CD4-positive, alpha-beta memory T cell (primary cell): Measurements from ENCODE around the gene ASIC4. TPM values are rescaled to one million over a fixed set of nuclear protein-coding genes. Genes with fewer than 3 reads are reported as not detected.

Source experiments
- CTCF ChIA-PET: fragments of 350-600 bp; sonication (Branson Sonifier 250); formaldehyde crosslinking; loops from one replicate; lab custom pipeline; 2021; ENCODE audit warnings: inconsistent platforms; ENCODE audit not compliant: partially characterized antibody; lab: Charles Lee
- POLR2A ChIA-PET: fragments of 350-600 bp; sonication (Branson Sonifier 250); formaldehyde crosslinking; loops from one replicate; lab custom pipeline; 2021; ENCODE audit not compliant: partially characterized antibody; lab: Charles Lee
- DNase-seq, 5 donors: peaks; one replicate each; pipeline versions ENCODE4 v3.0.0 to v3.0.0-alpha.2; 2020 to 2022; ENCODE audit warnings: mixed read lengths in 1 of 5
- H3K27ac ChIP-seq: one replicate; pipeline ENCODE4 v1.7.0; 2013; ENCODE audit warnings: low read depth, low read length
- H3K27me3 ChIP-seq: 2 replicates; pipeline ENCODE4 v1.7.0; 2013; ENCODE audit warnings: mild to moderate bottlenecking, low read length, moderate library complexity; ENCODE audit not compliant: insufficient read depth
- H3K36me3 ChIP-seq: 2 replicates; pipeline ENCODE4 v1.7.0; 2013; ENCODE audit warnings: mild to moderate bottlenecking, low read length, moderate library complexity; ENCODE audit not compliant: insufficient read depth
- H3K4me1 ChIP-seq: 2 replicates; pipeline ENCODE4 v1.7.0; 2013; ENCODE audit warnings: mild to moderate bottlenecking, low read length, moderate library complexity; ENCODE audit not compliant: insufficient read depth
- H3K4me3 ChIP-seq, 2 donors: one replicate each; pipeline ENCODE4 v1.7.0; 2013; ENCODE audit warnings: low read length in 2 of 2, mild to moderate bottlenecking in 1 of 2
- H3K9me3 ChIP-seq, 2 donors: one replicate each; pipeline ENCODE4 v1.7.0; 2013; ENCODE audit warnings: low read length in 2 of 2, control low read depth in 1 of 2; ENCODE audit not compliant: control insufficient read depth in 1 of 2
- H3K27ac Mint-ChIP-seq, 7 donors: one replicate each; pipeline ENCODE4 v1.8.0; 2020 to 2021; ENCODE audit warnings: mixed read lengths in 7 of 7, mild to moderate bottlenecking in 6 of 7, inconsistent platforms in 3 of 7, moderate library complexity in 3 of 7
- H3K27me3 Mint-ChIP-seq, 2 donors: one replicate each; pipeline ENCODE4 v1.8.0; 2020 to 2021; ENCODE audit warnings: mixed read lengths in 2 of 2
- H3K36me3 Mint-ChIP-seq, 2 donors: one replicate each; pipeline ENCODE4 v1.8.0; 2020 to 2021; ENCODE audit warnings: mixed read lengths in 2 of 2, inconsistent platforms in 1 of 2, mild to moderate bottlenecking in 1 of 2
- H3K4me1 Mint-ChIP-seq, 4 donors: one replicate each; pipeline ENCODE4 v1.8.0; 2020 to 2021; ENCODE audit warnings: mixed read lengths in 4 of 4, mild to moderate bottlenecking in 1 of 4
- H3K4me3 Mint-ChIP-seq, 8 donors: one replicate each; pipeline ENCODE4 v1.8.0; 2020 to 2021; ENCODE audit warnings: mixed read lengths in 8 of 8, mild to moderate bottlenecking in 7 of 8, moderate library complexity in 6 of 8, inconsistent platforms in 3 of 8
- H3K9me3 Mint-ChIP-seq, 8 donors: one replicate each; pipeline ENCODE4 v1.8.0; 2020 to 2021; ENCODE audit warnings: mixed read lengths in 8 of 8, mild to moderate bottlenecking in 5 of 8, inconsistent platforms in 3 of 8, moderate library complexity in 1 of 8
- intact Hi-C: fragments of 100-400 bp; cut with micrococcal nuclease; formaldehyde crosslinking; loops from one replicate; pipeline ENCODE4 v1.15.1; 2023
- polyA plus RNA-seq, 2 donors: library from polyadenylated mRNA; unstranded; fragments of 300-500 nt; fragmentation: Illumina TruSeq; gene quantifications; one replicate each; pipeline ENCODE4 v1.2.3, GENCODE V29; 2021
- total RNA-seq, 2 experiments: library from RNA; stranded (reverse); gene quantifications; one replicate each; pipeline ENCODE4 v1.2.3, GENCODE V29; 2021

The ASIC4 gene
- total and polyA plus RNA-seq, 4 experiments from 2014 or later, result 0.09 to 0.22 TPM; not detected in 2

DNA sequence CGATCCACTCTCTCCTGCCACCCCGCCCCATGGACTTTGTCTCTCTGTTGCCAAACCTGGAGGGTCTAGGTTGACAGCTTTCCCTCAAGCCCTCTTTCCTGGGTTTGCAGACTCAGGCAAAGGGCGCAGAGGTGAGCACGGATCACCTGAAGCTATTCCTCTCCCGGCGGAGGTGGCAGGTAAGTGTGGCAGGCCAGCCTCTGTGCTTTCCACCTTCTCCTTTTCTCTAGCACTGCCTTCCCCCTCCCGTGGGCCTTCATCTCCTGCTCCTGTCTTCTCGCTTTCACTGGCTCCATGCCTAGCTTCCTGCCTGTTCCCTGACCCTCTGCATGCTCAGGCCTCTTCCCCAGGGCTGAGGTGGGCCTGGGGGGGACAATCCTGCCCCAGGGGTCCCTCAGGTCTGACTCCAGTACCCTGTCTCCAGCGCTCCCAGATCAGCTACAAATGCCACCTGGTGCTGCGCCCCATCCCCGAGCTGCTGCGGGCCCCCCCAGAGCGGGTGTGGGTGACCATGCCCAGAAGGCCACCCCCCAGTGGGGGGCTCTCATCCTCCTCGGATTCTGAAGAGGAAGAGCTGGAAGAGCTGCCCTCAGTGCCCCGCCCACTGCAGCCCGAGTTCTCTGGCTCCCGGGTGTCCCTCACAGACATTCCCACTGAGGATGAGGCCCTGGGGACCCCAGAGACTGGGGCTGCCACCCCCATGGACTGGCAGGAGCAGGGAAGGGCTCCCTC, 31.4 kb upstream of the ASIC4 start:
- peaks cover 27 to 45% of the 10 kb centered on the region in 2 donors for H3K27me3 Mint-ChIP-seq
- Histone ChIP-seq H3K4me3 (no peak overlapping the region), H3K27ac (no peak overlapping the region), H3K27me3 (peaks cover 23% of the 10 kb centered on the region), H3K36me3 (no peaks in the 10 kb centered on the region), H3K9me3 (no peaks in the 10 kb centered on the region), H3K4me1 (peaks cover 5% of the 10 kb centered on the region)
- H3K36me3 Mint-ChIP-seq, result no peaks in the 10 kb centered on the region
- H3K4me1 Mint-ChIP-seq, result peaks cover 2 to 15% (median 7%) of the 10 kb centered on the region in 4 donors
- intact Hi-C loops, result no loop called here
- ChIA-PET POLR2A (no interaction called here), CTCF (interaction anchor here (1.1 kb wide), 1 partner anchor 47 kb away, joined by 4 read pairs; no protein-coding TSS in a partner anchor)
- H3K4me3 Mint-ChIP-seq, result peak overlapping the region in 1 of 8 donors; percentile 25
- H3K9me3 Mint-ChIP-seq, result peaks cover 0 to 2% (median 0%) of the 10 kb centered on the region in 8 donors
- peak overlapping the region in 1 of 7 donors; percentile 57 for H3K27ac Mint-ChIP-seq
- DNase-seq, result no peak

DNA sequence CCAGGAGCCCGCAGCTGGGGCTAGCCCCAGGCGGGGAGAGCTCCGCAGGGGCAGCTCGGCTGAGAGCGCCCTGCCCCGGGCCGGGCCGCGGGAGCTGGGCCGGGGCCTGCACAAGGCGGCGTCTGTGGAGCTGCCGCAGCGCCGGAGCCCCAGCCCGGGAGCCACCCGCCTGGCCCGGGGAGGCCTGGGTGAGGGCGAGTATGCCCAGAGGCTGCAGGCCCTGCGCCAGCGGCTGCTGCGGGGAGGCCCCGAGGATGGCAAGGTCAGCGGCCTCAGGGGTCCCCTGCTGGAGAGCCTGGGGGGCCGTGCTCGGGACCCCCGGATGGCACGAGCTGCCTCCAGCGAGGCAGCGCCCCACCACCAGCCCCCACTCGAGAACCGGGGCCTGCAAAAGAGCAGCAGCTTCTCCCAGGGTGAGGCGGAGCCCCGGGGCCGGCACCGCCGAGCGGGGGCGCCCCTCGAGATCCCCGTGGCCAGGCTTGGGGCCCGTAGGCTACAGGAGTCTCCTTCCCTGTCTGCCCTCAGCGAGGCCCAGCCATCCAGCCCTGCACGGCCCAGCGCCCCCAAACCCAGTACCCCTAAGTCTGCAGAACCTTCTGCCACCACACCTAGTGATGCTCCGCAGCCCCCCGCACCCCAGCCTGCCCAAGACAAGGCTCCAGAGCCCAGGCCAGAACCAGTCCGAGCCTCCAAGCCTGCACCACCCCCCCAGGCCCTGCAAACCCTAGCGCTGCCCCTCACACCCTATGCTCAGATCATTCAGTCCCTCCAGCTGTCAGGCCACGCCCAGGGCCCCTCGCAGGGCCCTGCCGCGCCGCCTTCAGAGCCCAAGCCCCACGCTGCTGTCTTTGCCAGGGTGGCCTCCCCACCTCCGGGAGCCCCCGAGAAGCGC, 30.6 kb upstream of the ASIC4 start:
- Mint-ChIP-seq H3K27me3 (peaks cover 27 to 45% of the 10 kb centered on the region in 2 donors), H3K36me3 (no peaks in the 10 kb centered on the region), H3K4me1 (peaks cover 2 to 15% (median 7%) of the 10 kb centered on the region in 4 donors), H3K9me3 (peaks cover 0 to 2% (median 0%) of the 10 kb centered on the region in 8 donors), H3K27ac (no peak overlapping the region), H3K4me3 (peak overlapping the region; percentile 31 to 84 (median 72))
- CTCF ChIA-PET, result no interaction called here
- POLR2A ChIA-PET, result no interaction called here
- DNase-seq, result no peak
- Histone ChIP-seq H3K27ac (no peak overlapping the region), H3K36me3 (no peaks in the 10 kb centered on the region), H3K4me3 (peak overlapping the region in 1 of 2 donors; percentile 24), H3K9me3 (no peaks in the 10 kb centered on the region), H3K4me1 (peaks cover 5% of the 10 kb centered on the region), H3K27me3 (peaks cover 23% of the 10 kb centered on the region)
- intact Hi-C loops, result no loop called here

DNA sequence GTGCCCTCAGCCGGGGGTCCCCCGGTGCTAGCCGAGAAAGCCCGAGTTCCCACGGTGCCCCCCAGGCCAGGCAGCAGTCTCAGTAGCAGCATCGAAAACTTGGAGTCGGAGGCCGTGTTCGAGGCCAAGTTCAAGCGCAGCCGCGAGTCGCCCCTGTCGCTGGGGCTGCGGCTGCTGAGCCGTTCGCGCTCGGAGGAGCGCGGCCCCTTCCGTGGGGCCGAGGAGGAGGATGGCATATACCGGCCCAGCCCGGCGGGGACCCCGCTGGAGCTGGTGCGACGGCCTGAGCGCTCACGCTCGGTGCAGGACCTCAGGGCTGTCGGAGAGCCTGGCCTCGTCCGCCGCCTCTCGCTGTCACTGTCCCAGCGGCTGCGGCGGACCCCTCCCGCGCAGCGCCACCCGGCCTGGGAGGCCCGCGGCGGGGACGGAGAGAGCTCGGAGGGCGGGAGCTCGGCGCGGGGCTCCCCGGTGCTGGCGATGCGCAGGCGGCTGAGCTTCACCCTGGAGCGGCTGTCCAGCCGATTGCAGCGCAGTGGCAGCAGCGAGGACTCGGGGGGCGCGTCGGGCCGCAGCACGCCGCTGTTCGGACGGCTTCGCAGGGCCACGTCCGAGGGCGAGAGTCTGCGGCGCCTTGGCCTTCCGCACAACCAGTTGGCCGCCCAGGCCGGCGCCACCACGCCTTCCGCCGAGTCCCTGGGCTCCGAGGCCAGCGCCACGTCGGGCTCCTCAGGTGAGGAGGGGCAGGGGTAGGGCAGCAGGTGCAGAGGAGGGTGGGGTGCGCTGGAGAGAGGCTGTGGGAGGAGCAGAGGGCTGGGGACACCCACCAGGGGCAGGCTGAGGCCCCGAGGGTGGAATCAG, 29.7 kb upstream of the ASIC4 start:
- ChIA-PET CTCF (interaction anchor here (1.7 kb wide), 1 partner anchor 57 kb away, joined by 5 read pairs; no protein-coding TSS in a partner anchor), POLR2A (no interaction called here)
- Mint-ChIP-seq H3K27me3 (peaks cover 29 to 47% of the 10 kb centered on the region in 2 donors), H3K4me3 (peak overlapping the region; percentile 35 to 84 (median 72)), H3K36me3 (no peaks in the 10 kb centered on the region), H3K27ac (no peak overlapping the region), H3K4me1 (peaks cover 2 to 15% (median 7%) of the 10 kb centered on the region in 4 donors), H3K9me3 (peaks cover 0 to 2% (median 0%) of the 10 kb centered on the region in 8 donors)
- Histone ChIP-seq H3K27ac (no peak overlapping the region), H3K27me3 (peaks cover 23% of the 10 kb centered on the region), H3K4me1 (peaks cover 5% of the 10 kb centered on the region), H3K9me3 (no peaks in the 10 kb centered on the region), H3K4me3 (peak overlapping the region in 1 of 2 donors; percentile 24), H3K36me3 (no peaks in the 10 kb centered on the region)
- intact Hi-C loops, result no loop called here
- DNase-seq, result peak in 2 of 5 donors; percentile 9 to 17

DNA sequence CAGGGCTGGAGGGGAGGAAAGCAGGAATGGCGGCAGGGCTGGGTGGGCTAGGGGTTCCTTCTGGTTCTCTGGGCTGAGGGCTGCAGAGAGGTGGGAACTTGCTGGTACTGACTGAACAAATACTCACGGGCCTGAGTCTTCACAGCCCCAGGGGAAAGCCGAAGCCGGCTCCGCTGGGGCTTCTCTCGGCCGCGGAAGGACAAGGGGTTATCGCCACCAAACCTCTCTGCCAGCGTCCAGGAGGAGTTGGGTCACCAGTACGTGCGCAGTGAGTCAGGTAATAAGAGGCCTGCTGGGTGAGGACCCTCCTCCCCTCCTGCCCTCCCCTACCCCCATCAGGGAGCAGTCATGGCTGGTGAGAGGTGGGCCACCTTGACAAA, 29.1 kb upstream of the ASIC4 start:
- Mint-ChIP-seq H3K4me1 (peaks cover 2 to 15% (median 7%) of the 10 kb centered on the region in 4 donors), H3K27me3 (peaks cover 29 to 47% of the 10 kb centered on the region in 2 donors), H3K36me3 (no peaks in the 10 kb centered on the region), H3K27ac (no peak overlapping the region), H3K9me3 (peaks cover 0 to 2% (median 0%) of the 10 kb centered on the region in 8 donors), H3K4me3 (peak overlapping the region in 6 of 8 donors; percentile 29 to 65 (median 38))
- H3K36me3 ChIP-seq, result no peaks in the 10 kb centered on the region
- H3K27ac ChIP-seq, result no peak overlapping the region
- CTCF ChIA-PET, result interaction anchor here (1.2 to 1.7 kb wide), 2 partner anchors 25 to 56 kb away, joined by 3 to 5 read pairs; no protein-coding TSS in a partner anchor
- H3K27me3 ChIP-seq, result peaks cover 23% of the 10 kb centered on the region
- intact Hi-C loops, result no loop called here
- H3K9me3 ChIP-seq, result no peaks in the 10 kb centered on the region
- DNase-seq, result no peak
- H3K4me1 ChIP-seq, result peaks cover 5% of the 10 kb centered on the region
- H3K4me3 ChIP-seq, result no peak overlapping the region
- POLR2A ChIA-PET, result no interaction called here

DNA sequence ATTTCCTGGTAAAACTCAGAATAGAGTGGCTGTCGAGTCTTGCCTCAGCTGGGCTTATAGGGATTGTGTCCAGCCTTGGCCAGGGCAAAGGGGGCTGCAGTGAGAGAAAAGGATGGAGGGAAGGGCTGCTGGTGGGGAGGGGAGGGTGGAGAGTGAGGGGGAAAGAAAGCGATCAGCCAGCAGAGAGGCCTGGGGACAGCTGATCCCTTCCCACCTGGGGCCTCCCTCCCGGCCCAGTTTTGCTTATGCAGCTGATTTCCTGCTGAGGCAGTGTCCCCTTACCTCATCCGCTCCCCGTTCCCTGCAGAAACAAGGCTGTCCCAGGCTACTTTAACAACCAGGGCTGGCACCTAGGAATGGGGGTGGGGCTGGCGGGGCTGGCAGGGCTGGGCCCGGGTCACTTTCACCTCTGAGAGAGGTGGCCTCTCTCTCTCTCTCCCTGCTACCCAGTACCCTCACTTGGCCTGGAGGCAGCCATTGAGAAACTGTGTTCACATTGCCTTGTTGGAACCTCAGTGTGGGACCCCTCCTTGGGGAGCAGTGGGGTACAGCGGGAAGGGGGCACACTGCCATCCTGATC, 27.8 kb upstream of the ASIC4 start:
- no peaks in the 10 kb centered on the region for H3K36me3 ChIP-seq
- H3K27me3 ChIP-seq, result peaks cover 23% of the 10 kb centered on the region
- Mint-ChIP-seq H3K36me3 (no peaks in the 10 kb centered on the region), H3K9me3 (peaks cover 0 to 2% (median 0%) of the 10 kb centered on the region in 8 donors), H3K4me3 (no peak overlapping the region), H3K27me3 (peaks cover 31 to 46% of the 10 kb centered on the region in 2 donors), H3K4me1 (peaks cover 2 to 15% (median 7%) of the 10 kb centered on the region in 4 donors), H3K27ac (no peak overlapping the region)
- H3K4me1 ChIP-seq, result peaks cover 5% of the 10 kb centered on the region
- H3K9me3 ChIP-seq, result no peaks in the 10 kb centered on the region
- intact Hi-C loops, result no loop called here
- DNase-seq, result no peak
- no peak overlapping the region for H3K4me3 ChIP-seq
- ChIA-PET POLR2A (no interaction called here), CTCF (interaction anchor here (1.2 to 1.7 kb wide), 6 partner anchors 9 to 83 kb away, joined by 3 to 8 read pairs (median 4); a partner anchor contains a TSS)
- H3K27ac ChIP-seq, result no peak overlapping the region

DNA sequence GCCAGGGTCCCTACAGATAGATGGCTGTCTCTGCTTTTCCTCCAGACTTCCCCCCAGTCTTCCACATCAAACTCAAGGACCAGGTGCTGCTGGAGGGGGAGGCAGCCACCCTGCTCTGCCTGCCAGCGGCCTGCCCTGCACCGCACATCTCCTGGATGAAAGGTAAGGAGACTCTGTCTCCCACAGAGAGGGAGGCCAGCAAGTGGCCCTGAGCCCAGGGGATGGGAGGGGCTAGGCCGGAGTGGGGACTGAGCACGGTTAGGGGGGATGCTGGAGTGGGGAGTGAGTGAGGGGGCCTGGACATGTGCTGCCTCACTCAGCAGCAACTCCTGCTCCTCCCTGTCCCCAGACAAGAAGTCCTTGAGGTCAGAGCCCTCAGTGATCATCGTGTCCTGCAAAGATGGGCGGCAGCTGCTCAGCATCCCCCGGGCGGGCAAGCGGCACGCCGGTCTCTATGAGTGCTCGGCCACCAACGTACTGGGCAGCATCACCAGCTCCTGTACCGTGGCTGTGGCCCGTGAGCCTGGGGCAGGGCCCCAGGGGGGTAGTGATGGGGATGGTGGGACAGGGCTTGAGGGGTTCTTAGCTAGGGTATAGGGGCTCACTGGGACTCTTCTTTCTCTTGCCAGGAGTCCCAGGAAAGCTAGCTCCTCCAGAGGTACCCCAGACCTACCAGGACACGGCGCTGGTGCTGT, 26.0 kb upstream of the ASIC4 start:
- intact Hi-C loops, result no loop called here
- CTCF ChIA-PET, result interaction anchor here (0.9 kb wide), 1 partner anchor 9 kb away, joined by 3 read pairs; no protein-coding TSS in a partner anchor
- POLR2A ChIA-PET, result no interaction called here

More for the DNA sequence above, 26.0 kb upstream of the ASIC4 start:
- peaks cover 2 to 15% (median 7%) of the 10 kb centered on the region in 4 donors for H3K4me1 Mint-ChIP-seq
- H3K9me3 ChIP-seq, result no peaks in the 10 kb centered on the region
- H3K4me3 ChIP-seq, result no peak overlapping the region
- peaks cover 5% of the 10 kb centered on the region for H3K4me1 ChIP-seq
- no peaks in the 10 kb centered on the region for H3K36me3 Mint-ChIP-seq
- H3K9me3 Mint-ChIP-seq, result peaks cover 0 to 2% (median 0%) of the 10 kb centered on the region in 8 donors
- no peaks in the 10 kb centered on the region for H3K36me3 ChIP-seq
- no peak for DNase-seq
- H3K27ac Mint-ChIP-seq, result no peak overlapping the region
- H3K27ac ChIP-seq, result no peak overlapping the region
- H3K4me3 Mint-ChIP-seq, result no peak overlapping the region
- H3K27me3 Mint-ChIP-seq, result peaks cover 30 to 50% of the 10 kb centered on the region in 2 donors
- H3K27me3 ChIP-seq, result peaks cover 23% of the 10 kb centered on the region
